ENCODE data around the gene TMEM132C. TPM values are rescaled to one million over a fixed set of nuclear protein-coding genes. Genes with fewer than 3 reads are reported as not detected.

The TMEM132C gene
- total RNA-seq, 1 experiment from 2014 or later, result not detected

GRCh38 chr12:128267651-128268378 lies 845 bp downstream of the TMEM132C start:
- no peak overlapping the region for H3K4me2 ChIP-seq (ENCODE audit: low read length)
- H3K9me3 ChIP-seq (ENCODE audit: low read length), result no peaks in the 10 kb centered on the region
- no peaks in the 10 kb centered on the region for H3K79me2 ChIP-seq (ENCODE audit: low read length)
- BruUV-seq (replicated peaks), result no TSS peak
- no peaks in the 10 kb centered on the region for H3K9me2 ChIP-seq (replicated peaks; ENCODE audit: low read length)
- H3K27me3 ChIP-seq (ENCODE audit: low read length), result peaks cover 53% of the 10 kb centered on the region
- H3K9ac ChIP-seq (ENCODE audit: low read length), result no peak overlapping the region
- TF ChIP-seq EZH2phosphoT487 (IDR thresholded peaks at IDR 0.05; ENCODE audit: borderline replicate concordance, low read length) (no peak), EZH2 (IDR thresholded peaks at IDR 0.05; ENCODE audit: low read length, unreplicated experiment) (no peak)
- TF ChIP-seq, protein P1, sequence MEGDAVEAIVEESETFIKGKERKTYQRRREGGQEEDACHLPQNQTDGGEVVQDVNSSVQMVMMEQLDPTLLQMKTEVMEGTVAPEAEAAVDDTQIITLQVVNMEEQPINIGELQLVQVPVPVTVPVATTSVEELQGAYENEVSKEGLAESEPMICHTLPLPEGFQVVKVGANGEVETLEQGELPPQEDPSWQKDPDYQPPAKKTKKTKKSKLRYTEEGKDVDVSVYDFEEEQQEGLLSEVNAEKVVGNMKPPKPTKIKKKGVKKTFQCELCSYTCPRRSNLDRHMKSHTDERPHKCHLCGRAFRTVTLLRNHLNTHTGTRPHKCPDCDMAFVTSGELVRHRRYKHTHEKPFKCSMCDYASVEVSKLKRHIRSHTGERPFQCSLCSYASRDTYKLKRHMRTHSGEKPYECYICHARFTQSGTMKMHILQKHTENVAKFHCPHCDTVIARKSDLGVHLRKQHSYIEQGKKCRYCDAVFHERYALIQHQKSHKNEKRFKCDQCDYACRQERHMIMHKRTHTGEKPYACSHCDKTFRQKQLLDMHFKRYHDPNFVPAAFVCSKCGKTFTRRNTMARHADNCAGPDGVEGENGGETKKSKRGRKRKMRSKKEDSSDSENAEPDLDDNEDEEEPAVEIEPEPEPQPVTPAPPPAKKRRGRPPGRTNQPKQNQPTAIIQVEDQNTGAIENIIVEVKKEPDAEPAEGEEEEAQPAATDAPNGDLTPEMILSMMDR (conservative IDR thresholded peaks at IDR 0.05; ENCODE audit: low read depth, low read length), result no peak
- DNase-seq, result no peak
- CTCF ChIA-PET, result no interaction called here
- H3F3A ChIP-seq (ENCODE audit: low read length, unreplicated experiment), result no peaks in the 10 kb centered on the region
- no peak for ATAC-seq
- intact Hi-C loops (cut with micrococcal nuclease), result no loop called here
- no peak overlapping the region for H2AFZ ChIP-seq (ENCODE audit: low read length)
- no peaks in the 10 kb centered on the region for H3K36me3 ChIP-seq (ENCODE audit: low read depth, low read length)
- no peak overlapping the region for H3K27ac ChIP-seq (ENCODE audit: low read length)
- POLR2A ChIA-PET (ENCODE audit: unreplicated experiment), result no interaction called here
- no peak overlapping the region for H3K4me3 ChIP-seq (ENCODE audit: low read length)
- H4K20me1 ChIP-seq (ENCODE audit: low read length), result no peaks in the 10 kb centered on the region
- no peaks in the 10 kb centered on the region for H3K4me1 ChIP-seq (ENCODE audit: insufficient read depth, low read length)

DNA sequence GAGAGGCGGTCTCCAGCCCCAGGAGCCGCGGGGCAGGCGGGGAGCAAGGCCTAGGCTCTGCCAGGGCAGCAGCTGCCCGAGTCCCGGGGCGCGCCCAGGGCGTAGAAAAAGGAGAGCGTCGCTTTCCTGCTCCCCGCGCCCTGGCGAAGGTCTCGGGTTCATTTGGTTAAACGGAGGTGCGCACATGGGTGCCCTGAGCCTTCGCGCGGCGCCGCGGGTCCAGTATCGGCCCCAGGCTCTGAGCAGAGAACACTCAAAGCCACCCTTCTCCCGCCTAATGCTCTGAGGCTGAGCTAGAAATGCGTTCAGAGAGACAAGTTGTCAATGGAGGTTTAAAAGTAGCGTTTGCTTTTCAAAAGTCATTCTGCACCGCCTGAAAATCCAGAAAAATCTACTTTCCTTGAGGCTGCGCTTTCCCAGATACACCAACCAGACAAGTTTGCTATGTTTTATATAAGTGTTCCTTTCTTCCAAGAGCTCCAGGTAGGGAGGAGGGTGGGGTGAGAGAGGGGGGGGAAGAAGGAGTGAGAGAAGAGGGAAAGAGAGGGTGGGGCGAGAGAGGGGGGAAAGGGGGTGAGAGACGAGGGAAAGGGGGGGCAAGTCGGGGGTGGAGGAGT lies 1.5 kb downstream of the TMEM132C start:
- no peaks in the 10 kb centered on the region for H3K9me2 ChIP-seq (replicated peaks; ENCODE audit: low read length)
- CTCF ChIA-PET, result no interaction called here

More for the DNA sequence above, 1.5 kb downstream of the TMEM132C start:
- H3K4me1 ChIP-seq (ENCODE audit: insufficient read depth, low read length), result no peaks in the 10 kb centered on the region
- no peak overlapping the region for H3K4me2 ChIP-seq (ENCODE audit: low read length)
- intact Hi-C loops (cut with micrococcal nuclease), result no loop called here
- H3K9me3 ChIP-seq (ENCODE audit: low read length), result peaks cover 2% of the 10 kb centered on the region; the same call in 1 of the 2 replicates
- no TSS peak for BruUV-seq (replicated peaks)
- H3K36me3 ChIP-seq (ENCODE audit: low read depth, low read length), result no peaks in the 10 kb centered on the region
- ATAC-seq (no peak), DNase-seq (no peak)
- H3K27ac ChIP-seq (ENCODE audit: low read length), result no peak overlapping the region
- no peak overlapping the region for H3K9ac ChIP-seq (ENCODE audit: low read length)
- no peaks in the 10 kb centered on the region for H3K79me2 ChIP-seq (ENCODE audit: low read length)
- no peaks in the 10 kb centered on the region for H4K20me1 ChIP-seq (ENCODE audit: low read length)
- H3F3A ChIP-seq (ENCODE audit: low read length, unreplicated experiment), result no peaks in the 10 kb centered on the region
- peaks cover 53% of the 10 kb centered on the region for H3K27me3 ChIP-seq (ENCODE audit: low read length)
- TF ChIP-seq EZH2 (IDR thresholded peaks at IDR 0.05; ENCODE audit: low read length, unreplicated experiment) (no peak), EZH2phosphoT487 (IDR thresholded peaks at IDR 0.05; ENCODE audit: borderline replicate concordance, low read length) (no peak)
- TF ChIP-seq, protein P1 (conservative IDR thresholded peaks at IDR 0.05; ENCODE audit: low read depth, low read length), result no peak
- POLR2A ChIA-PET (ENCODE audit: unreplicated experiment), result no interaction called here
- no peak overlapping the region for H3K4me3 ChIP-seq (ENCODE audit: low read length)
- H2AFZ ChIP-seq (ENCODE audit: low read length), result no peak overlapping the region
